Stimulated activated CD4-positive, alpha-beta T cell treated with anti-CD3 and anti-CD28 coated beads, Interleukin-12 subunit alpha, Interleukin-12 subunit beta, amount 100 ng/mL, for 24 hours (primary cell): Measurements from ENCODE around the gene NUP107.
"Not testable (repeated sequence)": the region's sequence is repeated elsewhere in the genome, so short reads cannot be mapped to it uniquely, and the experiment has no call there.

Source experiments
- DNase-seq, 2 experiments: peaks; one replicate each; pipeline ENCODE4 v3.0.0-alpha.2; 2020; ENCODE audit warnings: low read depth in 2 of 2

NUP107 gene

DNA sequence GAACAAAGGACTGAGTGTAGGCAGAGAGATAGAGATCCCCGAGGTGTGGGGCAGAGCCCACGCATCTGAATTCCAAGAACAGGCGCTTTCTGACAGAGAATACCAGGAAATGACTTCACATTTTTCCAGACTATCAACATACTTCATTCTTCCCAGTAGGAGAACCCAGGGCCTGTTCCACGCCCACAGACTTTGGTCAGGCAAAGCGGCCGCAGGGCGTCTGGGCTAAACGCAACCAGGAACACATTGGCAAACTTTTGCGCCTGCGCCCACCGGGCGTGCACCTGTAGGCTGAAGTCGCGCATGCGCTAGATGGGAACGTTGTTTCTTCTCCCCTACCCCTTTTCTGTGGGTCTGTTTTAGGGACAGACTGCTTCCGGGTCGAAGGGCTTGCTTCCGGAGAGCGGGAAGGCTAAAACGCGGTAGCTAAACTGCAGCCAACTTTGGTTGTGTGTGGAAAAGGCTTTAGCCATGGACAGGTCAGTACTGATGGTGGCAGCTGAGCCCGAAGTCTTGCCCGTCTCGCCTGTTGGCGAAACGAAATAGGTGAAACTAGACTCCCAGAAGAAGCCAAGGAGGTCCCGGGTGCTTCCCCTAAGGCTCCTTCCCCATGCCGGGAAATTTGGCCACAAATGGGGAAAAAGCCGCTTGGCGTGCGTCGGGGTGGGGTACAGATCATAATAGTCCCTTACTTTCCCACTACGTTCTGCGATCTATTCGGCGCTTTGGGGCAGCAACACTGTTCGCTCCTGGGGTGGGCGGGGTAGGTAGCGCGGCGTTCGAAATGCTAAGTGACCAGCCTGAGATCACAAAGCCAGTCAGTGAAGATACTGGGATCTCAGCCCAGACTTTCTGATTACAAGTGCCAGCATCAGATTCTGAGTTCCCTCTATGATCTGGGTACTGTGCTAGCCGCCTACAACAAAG, at the start of gene NUP107:
Gene NUP107, plus strand, starts transcription at position 384 of the 927 bp plus-strand sequence. Its CDS starts 88 bp downstream, at position 472.
- DNase-seq = peak; percentile 95 to 96

DNA sequence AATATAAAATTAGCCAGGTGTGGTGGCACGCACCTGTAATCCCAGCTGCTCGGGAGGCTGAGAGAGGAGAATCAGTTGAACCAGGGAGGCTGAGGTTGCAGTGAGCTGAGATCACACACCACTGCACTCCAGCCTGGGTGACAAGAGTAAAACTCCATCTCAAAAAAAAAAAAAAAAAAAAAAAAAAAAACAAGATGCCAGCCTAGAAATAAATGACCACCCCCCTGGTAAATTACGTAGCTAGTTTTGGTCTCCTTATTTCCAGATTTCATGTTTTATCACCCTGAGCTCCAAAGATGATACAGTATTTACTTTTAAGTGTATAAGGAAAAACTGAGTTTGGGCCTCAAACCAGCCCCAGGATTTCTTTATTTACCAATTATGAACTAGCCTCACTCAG, 49.3 kb upstream of the NUP107 start:
- not testable (repeated sequence) for DNase-seq

DNA sequence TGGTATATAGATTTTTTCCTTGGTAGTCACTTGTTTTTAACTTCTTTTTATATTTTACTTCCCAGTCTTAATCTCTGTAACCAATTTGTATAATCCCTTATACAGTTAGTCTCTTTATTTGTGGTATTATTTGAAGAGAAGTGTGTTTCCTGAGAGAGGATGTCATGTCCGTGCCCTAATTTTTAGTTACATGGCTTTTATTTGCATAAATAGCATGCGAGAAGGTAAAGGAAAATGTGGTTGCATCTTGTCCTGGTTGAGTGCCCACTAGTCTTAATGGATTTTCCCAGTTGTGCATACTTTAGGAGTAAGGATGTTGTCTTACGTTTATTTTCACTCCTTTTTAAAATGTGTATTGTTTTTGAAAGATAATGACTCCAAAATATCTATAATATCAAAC, 48.6 kb upstream of the NUP107 start:
- DNase-seq = no peak

DNA sequence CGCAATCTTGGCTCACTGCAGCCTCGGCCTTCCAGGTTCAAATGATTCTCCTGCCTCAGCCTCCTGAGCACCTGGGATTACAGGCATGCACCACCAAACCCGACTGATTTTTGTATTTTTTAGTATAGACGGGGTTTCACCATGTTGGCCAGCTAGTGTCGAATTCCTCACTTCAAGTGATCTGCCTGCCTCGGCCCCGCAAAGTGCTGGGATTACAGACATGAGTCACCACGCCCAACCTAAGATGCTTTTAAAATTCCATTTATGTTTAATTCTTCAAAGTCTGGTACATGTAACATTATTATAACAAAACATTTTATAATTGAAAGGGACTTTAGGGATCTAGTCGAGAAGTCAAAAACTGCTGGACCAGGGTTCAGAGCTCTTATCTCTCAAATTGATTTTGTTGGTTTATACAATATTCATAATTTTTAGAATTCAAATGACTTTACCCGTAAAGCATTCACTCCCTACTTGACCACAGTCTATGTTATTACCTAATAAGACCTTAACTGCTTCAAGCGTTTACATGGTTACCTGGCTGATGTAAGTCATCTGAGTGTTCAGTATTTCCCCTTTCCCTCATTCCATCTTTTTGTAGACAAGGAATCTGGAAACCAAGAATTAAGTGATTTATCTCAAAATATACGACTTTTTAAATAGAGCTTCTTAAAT, 47.9 kb upstream of the NUP107 start:
- DNase-seq = no peak

DNA sequence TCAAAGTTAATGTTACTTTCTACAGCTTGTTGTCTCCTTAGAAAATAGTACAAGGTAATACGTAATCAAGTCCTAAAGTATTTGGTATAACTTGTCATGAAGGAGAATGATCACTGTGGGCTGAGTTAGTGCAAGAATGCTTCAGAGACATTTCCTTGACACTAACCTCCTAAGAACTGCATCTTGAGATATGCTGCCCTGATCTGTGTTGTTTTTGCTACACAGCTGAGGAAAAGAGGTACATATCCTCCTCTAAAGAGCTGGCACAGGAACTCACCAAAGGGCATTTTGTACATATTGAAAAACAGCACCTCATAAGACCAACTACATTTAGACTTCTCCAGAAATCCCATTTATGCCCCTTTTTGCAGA, 47.4 kb upstream of the NUP107 start:
- DNase-seq = no peak

DNA sequence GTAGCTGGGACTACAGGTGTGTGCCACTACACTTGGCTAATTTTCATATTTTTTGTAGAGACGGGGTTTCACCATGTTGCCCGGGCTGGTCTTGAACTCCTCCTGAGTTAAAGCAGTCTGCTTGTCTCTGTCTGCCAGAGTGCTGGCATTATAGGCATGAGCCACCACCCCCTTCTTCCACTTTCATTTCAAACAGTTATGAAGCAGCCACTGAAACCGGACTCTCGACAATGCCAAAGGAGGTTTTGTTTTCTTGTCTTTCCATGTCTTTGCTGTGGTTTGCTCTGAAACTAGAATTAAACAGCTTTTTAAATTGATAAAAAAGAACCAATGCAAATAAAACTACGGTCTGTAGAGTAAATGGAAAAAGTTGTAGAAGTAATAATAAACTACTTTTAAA, 45.6 kb upstream of the NUP107 start:
- peak; percentile 19 to 29 for DNase-seq

DNA sequence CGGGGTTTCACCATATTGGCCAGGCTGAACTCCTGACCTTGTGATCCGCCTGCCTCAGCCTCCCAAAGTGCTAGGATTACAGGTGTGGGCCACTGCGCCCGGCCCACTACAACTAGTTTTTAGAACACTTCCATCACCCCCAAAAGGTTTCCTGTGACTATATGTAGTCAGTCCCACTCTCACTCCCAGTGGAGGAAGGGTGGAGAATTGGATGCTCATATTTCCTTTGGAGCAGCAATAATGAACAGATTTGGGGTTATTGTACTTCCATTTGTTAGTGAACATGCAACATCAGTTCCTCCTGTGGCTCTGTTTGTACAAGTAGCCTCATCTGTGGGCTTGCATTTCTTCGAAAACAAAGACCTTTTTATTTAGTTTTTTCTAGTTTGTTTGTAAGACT, 40.3 kb upstream of the NUP107 start:
- DNase-seq = no peak

DNA sequence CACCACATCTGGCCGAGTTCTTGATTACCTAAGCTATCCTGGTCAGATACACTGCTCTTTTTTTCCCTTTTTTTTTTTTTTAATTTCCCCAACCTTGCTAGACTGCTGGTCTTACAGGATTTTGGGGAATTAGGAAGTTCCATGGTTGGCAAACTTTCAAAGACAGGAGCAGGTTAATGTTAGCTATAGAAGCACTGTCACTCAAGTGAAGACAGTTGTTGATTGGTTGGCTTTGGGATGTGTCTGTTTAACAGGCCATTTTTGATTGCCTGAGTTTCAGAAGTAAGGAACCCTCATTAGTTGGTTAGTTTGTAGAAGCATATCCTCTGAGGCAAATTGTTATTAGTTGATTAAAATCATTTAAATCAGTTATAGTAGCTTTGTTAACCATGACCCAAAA, 39.3 kb upstream of the NUP107 start:
- DNase-seq = no peak

DNA sequence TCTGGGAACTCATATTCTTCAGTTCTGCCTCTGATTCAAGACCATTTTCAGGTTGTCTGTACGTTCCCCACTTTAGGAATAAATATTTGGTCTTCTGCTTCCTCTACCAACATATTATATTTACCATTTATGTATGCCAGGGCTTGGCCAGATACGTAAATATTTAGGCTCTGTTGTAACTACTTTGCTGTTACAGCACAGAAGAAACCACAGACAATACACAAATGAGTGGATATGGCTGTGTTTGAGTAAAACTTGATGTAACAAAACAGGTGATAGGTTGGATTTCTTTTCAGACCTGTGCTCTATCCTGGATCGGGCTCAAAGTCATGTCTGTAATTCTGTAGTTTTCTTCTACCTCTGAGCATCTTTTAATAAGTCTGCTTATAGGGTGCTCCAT, 38.6 kb upstream of the NUP107 start:
- DNase-seq = no peak

DNA sequence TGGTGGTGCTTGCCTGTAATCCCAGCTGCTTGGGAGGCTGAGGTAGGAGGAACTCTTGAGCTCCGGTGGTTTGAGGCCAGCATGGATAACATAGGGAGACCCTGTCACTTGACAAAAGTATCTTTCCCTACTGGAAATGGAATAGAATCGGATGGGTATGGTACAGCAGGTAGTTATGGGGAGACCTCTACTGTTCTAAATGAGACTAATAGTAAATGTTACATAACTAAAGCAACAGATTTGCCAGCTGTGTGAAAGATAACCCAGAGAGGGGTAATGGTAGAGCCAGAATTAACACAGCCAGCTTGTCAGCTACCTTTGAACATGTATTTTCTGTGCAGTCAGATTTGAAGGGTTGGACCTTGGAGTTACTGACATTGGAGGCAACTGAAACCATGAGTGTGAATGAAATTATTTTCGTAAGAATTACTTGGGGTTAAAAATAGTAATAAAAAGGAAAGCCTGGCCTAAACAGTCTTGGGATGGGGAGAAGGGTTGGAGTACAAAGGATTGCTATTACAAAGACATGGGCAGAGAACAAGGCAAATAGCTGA, 21.7 kb upstream of the NUP107 start:
- DNase-seq = no peak

DNA sequence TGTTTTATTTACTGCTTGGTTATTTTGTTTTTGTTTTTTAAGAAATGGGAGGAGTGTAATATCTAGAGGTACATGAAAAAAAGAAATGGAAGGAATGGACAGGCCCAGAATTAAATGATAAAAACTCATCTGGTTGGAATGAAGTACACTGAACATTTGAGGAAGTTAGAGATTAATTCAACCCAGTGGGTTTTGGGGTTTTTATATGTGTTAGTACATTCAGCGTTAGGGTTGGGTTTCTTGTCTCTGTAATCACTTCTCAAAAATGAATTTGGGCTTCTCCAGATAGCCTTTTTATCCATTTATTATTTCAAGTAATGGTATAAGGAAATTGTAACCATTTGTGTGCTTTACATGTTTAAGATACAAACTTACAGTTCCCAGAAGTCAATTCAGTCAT, 19.5 kb upstream of the NUP107 start:
- DNase-seq = no peak

DNA sequence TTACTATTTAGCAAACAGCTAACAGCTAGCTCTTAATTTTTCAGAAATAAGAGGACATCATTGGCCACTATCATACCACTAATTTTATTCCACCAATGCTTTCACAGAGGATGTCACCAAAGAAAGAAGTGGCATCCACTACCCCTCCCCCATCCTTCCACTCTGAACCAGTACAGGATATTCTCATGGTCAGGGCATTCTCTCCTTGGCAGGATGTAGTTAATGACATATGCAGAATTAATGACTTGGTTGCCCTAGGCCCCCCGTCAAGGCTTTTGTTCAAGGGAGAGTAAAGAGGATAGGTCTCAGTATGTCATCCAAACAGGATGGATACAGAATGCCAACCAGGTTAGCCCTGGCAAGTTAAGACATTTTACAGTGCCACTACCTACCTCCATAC, 18.9 kb upstream of the NUP107 start:
- no peak for DNase-seq

DNA sequence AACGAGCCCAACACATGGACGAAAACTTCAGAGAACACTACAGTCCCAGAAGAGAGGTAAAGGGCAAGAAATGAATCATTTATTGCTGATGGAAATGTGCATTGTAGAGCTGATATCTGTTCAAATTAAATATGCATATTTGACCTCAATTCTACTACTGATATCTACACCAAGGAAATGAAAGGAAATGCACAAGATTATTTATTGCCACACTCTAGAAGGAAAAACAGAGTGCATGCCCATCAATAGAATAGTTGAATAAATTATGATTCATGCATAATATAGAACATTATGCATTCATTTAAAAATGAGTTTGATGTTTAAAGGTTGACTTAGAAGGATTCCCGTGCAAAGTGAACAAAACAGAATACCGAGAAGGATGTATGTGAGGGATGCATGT, 15.6 kb upstream of the NUP107 start:
- DNase-seq = no peak

DNA sequence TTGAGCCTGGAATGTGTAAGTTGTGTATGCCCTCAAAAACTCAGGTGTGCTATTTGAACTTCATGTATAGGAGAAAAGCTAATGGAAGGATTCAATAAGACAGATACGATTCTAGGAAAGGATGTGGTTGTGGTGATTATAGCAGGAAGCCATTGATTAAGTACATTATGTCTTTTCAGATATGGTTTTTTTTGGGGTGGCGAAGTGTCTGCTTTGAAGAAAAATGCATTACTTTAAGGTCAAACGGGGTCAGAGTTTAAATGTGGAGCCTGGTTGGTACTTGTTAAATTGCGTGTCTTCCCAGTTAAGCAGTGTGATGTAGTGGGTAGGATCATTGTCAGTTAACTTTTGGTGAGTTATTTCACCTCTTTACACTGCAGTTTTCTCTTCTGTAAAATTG, 13.0 kb upstream of the NUP107 start:
- DNase-seq = no peak

DNA sequence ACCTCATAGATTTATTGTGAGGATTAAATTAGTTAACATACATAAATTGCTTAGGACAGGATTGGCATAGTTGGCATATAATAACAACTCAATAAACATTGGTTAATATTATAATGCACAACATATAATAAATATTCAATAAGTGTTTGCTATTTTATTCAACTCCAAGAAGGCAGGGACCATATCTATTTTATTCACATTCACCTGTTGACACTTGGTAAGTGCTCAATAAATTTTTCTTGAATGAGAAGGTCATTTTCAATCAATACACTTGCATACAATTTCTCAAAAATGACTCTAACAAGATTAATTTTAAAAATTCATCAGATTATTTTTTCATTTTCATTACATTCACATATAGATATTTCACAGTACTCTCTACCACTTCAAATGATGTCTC, 12.4 kb upstream of the NUP107 start:
- no peak for DNase-seq

DNA sequence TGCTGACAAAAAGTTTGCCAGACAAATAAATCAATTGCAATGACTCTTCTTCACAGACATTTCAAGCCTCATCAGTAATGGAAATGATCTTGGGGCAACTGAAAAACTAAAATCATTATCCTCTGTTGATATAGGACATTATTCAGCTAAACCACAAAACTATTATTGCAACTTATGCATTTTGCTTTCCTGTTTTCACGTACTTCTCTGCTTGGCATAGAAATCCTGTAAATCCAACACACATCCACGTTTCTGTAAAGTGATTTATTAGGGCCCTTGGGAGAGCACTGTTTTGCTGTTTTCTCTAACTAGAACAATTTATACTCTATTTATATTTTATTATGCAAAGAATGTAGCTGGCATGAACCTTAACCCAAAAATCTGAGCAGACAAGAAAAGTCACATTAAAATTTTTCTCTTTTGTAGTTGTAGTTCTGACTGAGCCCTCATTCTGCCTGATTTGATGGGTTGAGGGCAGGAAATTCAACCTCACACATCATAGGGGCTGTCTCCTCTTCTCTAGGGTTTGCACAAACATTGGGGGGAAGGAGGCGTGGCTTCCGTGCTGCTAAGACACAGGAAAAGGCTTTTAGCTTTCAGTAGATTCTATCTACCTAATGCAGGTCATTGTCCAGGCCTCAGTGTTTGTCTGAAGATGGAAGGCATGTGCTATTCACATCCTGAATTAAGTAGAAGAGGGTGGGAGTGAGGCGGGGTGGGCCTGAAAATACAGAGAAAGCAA, 11.5 kb upstream of the NUP107 start:
- peak in 1 of 2 experiments; percentile 28 for DNase-seq

DNA sequence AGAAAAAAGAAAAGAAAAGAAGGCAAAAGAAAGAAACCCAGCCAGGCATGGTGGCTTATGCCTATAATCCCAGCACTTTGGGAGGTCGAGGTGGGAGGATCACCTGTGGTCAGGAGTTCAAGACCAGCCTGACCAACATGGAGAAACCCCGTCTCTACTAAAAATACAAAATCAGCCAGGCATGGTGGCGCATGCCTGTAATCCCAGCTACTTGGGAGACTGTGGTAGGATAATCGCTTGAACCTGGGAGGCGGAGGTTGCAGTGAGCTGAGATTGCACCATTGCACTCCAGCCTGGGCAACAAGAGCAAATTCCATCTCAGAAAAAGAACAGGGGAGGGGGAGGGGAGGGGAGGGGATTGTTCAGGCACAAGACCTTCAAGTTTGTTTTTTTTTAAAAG, 9.9 kb upstream of the NUP107 start:
- DNase-seq = not testable (repeated sequence)

DNA sequence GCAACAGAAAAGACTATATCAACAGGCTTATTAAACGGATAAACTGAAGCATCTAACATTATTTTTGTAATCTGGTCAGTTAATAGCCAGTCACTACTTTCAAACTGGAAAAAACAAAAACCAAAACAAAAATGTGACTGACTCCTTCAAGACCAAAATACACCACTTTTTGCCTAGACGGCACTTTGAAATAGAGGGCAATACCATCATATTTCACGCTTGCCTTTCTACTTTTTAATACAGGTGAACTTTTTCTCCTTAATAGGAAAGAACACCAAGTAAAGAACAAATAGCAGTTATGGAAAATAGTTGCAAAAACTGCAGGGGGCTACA, 550 bp upstream of the NUP107 start:
- DNase-seq = no peak

DNA sequence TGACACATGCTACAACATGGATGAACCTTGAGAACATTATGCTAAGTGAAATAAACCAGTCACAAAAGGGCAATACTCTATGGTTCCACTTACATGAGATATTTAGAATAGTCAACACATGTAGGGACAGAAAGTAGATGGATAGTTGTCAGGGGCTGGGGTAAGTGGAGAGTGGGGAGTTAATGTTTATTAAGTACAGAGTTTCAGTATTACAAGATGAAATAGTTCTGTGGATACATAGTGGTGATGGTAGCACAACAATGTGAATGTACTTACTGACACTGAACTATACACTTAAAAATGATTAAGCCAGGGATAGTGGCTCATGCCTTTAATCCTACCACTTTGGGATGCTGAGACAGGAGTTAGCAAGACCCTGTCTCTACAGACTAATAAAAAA, 8.7 kb downstream of the NUP107 start:
- no peak for DNase-seq

DNA sequence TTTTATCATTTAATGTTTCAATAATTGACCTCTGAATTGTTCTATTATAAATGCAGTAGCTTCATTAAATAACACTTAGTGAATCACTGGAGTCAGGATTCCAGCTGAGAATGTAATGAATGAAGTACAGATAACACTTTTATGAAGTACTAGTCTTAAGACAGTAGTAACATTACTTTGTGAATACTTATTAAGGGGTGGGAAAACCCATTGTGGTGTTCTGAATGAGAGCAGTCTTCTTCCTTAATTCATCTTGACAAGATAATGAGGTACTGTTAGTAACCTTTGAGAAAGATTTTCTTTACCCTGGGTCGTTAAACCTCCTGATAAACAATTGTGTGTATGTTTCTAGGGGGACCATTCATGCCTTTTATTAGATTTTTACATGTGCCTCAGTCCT, 12.7 kb downstream of the NUP107 start:
- DNase-seq = no peak

DNA sequence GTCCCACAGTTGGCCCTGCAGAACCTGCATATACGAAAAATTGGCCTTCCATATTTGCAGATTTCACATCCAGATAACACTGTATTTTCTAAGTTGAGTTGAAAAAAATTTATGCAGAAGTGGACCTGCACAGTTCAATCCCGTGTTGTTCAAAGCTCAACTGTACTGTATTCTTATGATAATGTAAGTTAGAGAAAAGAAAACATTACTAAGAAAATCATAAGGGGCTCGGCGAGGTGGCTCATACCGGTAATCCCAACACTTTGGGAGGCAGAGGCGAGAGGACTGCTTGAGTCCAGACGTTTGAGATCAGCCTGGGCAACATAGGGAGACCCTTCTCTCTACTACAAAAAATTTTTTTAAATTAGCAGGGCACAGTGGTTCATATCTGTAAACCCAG, 41.0 kb downstream of the NUP107 start:
- no peak for DNase-seq

DNA sequence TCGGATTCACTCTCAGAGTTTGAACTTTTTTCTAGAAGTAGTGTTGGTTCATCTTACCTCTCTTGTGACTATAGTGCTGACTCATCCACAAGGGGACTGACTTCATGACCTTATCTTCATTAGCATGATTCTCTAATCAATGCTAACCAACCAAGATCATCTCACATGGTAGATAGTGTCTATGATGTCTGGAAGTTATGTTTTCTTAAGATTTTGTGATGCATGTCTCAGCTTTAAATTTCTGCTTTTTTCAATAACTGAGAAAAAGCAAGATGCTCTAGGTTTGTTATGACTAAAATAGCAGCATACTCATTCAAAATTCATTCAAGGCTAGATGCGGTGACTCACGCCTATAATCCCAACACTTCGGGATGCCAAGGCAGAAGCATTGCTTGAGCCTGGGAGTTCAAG, 46.9 kb downstream of the NUP107 start:
- DNase-seq = no peak
